Loucy (cell line): Measurements from ENCODE around the gene DNAH17.

ENCODE experiments used
- EZH2phosphoT487 ChIP-seq: fragments of 200-600 bp; IDR thresholded peaks from 2 replicates; pipeline ENCODE4 v1.6.1; 2018; ENCODE audit warnings: antibody characterized with exemption, mild to moderate bottlenecking, moderate library complexity, borderline replicate concordance
- TF ChIP-seq, protein P1 (sequence below): fragments of 200-600 bp; sonication (generic); conservative IDR thresholded peaks from 2 replicates; pipeline ENCODE4 v1.5.1; 2014; ENCODE audit warnings: mild to moderate bottlenecking, antibody characterized with exemption, low read length

DNA sequence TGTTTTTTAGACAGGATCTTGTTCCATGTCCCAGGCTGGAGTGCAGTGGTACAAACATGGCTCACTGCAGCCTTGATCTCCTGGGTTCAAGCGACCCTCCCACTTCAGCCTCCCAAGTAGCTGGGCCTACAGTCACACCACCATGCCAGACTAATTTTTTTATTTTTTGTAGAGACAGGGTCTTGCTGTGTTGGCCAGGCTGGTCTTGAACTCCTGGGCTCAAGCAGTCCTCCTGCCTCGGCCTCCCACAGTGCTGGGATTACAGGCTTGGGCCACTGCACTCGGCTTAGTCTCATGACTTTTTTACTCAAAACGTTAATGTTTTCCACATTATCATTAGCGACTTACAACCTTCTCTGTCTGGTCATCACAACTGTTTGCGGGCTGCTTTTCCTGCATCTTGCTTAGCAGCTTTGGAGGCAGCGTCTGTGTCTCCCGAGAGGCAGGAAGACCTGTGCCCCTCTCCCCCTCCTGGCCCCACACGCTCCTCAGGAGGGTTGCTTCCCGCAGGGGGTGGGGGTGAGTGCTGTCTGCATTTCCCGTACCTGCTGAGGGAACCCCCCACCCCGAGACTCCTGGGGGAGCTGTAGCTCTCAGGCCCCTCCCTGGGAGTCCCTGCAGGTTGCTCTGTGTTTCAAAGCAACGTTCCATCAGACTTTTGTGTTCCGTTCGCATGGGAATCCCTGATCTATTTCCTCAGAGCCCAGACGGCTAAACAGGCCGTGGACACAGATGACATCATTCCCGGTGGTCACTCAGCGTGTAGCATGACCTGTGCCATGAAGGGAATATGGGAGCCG, 146.1 kb downstream of the DNAH17 start:
- TF ChIP-seq, protein P1, sequence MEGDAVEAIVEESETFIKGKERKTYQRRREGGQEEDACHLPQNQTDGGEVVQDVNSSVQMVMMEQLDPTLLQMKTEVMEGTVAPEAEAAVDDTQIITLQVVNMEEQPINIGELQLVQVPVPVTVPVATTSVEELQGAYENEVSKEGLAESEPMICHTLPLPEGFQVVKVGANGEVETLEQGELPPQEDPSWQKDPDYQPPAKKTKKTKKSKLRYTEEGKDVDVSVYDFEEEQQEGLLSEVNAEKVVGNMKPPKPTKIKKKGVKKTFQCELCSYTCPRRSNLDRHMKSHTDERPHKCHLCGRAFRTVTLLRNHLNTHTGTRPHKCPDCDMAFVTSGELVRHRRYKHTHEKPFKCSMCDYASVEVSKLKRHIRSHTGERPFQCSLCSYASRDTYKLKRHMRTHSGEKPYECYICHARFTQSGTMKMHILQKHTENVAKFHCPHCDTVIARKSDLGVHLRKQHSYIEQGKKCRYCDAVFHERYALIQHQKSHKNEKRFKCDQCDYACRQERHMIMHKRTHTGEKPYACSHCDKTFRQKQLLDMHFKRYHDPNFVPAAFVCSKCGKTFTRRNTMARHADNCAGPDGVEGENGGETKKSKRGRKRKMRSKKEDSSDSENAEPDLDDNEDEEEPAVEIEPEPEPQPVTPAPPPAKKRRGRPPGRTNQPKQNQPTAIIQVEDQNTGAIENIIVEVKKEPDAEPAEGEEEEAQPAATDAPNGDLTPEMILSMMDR, result no peak
- no peak for TF ChIP-seq EZH2phosphoT487
